ENCODE measurements around the gene GTPBP1. TPM values are rescaled to one million over a fixed set of nuclear protein-coding genes. Genes with fewer than 3 reads are reported as not detected.
A peak's percentile ranks its signal among the peaks of the same experiment; 100 is the strongest.

Gene GTPBP1
- total and polyA plus RNA-seq, 2 of the 13 experiments (the other 11 are each of a cell fraction or from before 2014, with no cell fraction given) = 22.3 to 27.0 TPM

DNA sequence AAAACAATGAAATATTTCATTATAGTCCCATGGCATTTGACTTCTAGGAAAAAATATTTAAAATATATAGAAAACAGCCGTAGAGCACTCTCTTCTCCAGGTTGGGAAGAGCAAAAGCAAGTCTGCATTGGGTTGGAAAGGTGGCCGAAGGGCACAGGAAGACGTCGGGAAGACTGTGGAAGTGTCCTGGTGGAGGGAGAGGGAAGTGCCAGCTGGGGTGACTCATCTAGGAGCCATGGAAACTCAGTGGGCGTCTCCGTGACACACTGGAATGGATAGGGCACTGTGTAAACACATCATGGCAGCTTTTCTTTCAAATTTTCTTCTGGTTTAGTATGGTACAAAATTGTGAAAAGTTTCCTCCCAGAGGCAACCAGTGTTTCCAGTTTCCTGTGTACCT is 12.7 kb downstream of the GTPBP1 start:
- no peak overlapping the region for H3K9ac ChIP-seq (ENCODE audit: insufficient read depth, low read depth, low read length)
- H3K4me2 ChIP-seq (ENCODE audit: low read depth, low read length) = no peak overlapping the region
- no peak overlapping the region for H3K4me3 ChIP-seq (replicated peaks in 1 of 3; ENCODE audit: insufficient read depth in 1 of 3, low read depth in 2 of 3, low read length in 3 of 3)
- H3K79me2 ChIP-seq (ENCODE audit: insufficient read depth, low read length) = peaks cover 24% of the 10 kb centered on the region
- ChIA-PET POLR2A (interaction anchor here (1.0 to 1.9 kb wide), 4 partner anchors 9 to 37 kb away, joined by 3 to 6 read pairs (median 4); partner anchors contain the start of gene TOMM22), CTCF (ENCODE audit: low intra/inter-chr PET ratio, low total read pairs) (no interaction called here)
- no TSS peak for BruUV-seq (replicated peaks)
- no peaks in the 10 kb centered on the region for H3K27me3 ChIP-seq (ENCODE audit: control insufficient read depth in 1 of 2, insufficient read depth in 2 of 2, low read length in 2 of 2)
- H3K27ac ChIP-seq (ENCODE audit: extremely low read length, insufficient read depth, low read length) = no peak overlapping the region
- peaks cover 37 to 64% of the 10 kb centered on the region in 2 experiments for H3K36me3 ChIP-seq (replicated peaks in 1 of 2; ENCODE audit: control insufficient read depth in 1 of 2, insufficient read depth in 2 of 2, low read length in 2 of 2)
- FAIRE-seq (no peak), ATAC-seq (peak; percentile 88), DNase-seq (ENCODE audit: low spot score) (peak; percentile 47)
- 73% methylated on average over 6 of the region's 6 CpGs for WGBS (ENCODE audit: low lambda C conversion rate)
- H4K20me1 ChIP-seq (ENCODE audit: insufficient read depth, low read length) = peaks cover 27% of the 10 kb centered on the region; the same call in 1 of the 2 replicates
- H3K9me3 ChIP-seq (ENCODE audit: low read length) = no peaks in the 10 kb centered on the region
- H3K4me1 ChIP-seq (ENCODE audit: insufficient read depth, low read length) = no peaks in the 10 kb centered on the region
- H2AFZ ChIP-seq (ENCODE audit: low read length) = no peak overlapping the region
- in situ Hi-C loops (cut with HindIII; ENCODE audit: extremely low pct_ligation_motif_present, low pct_unique_long_range_greater_than_20kb) (no loop called here), intact Hi-C loops (cut with micrococcal nuclease; ENCODE audit: unreplicated experiment) (no loop called here)
- TF ChIP-seq, protein P1, sequence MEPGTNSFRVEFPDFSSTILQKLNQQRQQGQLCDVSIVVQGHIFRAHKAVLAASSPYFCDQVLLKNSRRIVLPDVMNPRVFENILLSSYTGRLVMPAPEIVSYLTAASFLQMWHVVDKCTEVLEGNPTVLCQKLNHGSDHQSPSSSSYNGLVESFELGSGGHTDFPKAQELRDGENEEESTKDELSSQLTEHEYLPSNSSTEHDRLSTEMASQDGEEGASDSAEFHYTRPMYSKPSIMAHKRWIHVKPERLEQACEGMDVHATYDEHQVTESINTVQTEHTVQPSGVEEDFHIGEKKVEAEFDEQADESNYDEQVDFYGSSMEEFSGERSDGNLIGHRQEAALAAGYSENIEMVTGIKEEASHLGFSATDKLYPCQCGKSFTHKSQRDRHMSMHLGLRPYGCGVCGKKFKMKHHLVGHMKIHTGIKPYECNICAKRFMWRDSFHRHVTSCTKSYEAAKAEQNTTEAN (CRISPR knock-in tag; conservative IDR thresholded peaks at IDR 0.05) = no peak
- TF ChIP-seq ETV5 (CRISPR knock-in tag; IDR thresholded peaks at IDR 0.05; ENCODE audit: borderline replicate concordance) (no peak), KLF11 (CRISPR knock-in tag; IDR thresholded peaks at IDR 0.05) (no peak), FOSL2 (CRISPR knock-in tag; IDR thresholded peaks at IDR 0.05) (peak; percentile 88), ZSCAN21 (CRISPR knock-in tag; IDR thresholded peaks at IDR 0.05; ENCODE audit: borderline replicate concordance) (no peak), PAF1 (CRISPR knock-in tag; IDR thresholded peaks at IDR 0.05) (no peak), ZNF12 (CRISPR knock-in tag; IDR thresholded peaks at IDR 0.05) (no peak)

DNA sequence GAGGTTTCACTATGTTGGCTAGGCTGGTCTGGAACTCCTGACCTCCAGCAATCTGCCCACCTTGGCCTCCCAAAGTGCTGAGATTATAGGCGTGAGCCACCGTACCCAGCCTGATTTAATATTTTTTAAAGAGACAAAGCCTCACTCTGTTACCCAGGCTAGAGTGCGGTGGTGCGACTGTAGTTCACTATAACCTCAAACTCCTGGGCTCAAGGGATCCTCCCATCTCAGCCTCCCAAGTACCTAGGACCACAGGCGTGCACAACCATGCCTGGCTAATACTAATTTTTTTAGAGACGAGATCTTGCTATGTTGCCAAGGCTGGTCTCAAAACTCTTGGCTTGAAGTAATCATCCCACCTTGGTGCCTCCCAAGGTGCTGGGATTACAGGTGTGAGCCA is 13.5 kb downstream of the GTPBP1 start:
- Histone ChIP-seq H3K79me2 (ENCODE audit: insufficient read depth, low read length) (peaks cover 18% of the 10 kb centered on the region), H3K4me3 (replicated peaks in 1 of 3; ENCODE audit: insufficient read depth in 1 of 3, low read depth in 2 of 3, low read length in 3 of 3) (no peak overlapping the region), H3K9me3 (ENCODE audit: low read length) (no peaks in the 10 kb centered on the region), H3K4me2 (ENCODE audit: low read depth, low read length) (no peak overlapping the region), H3K9ac (ENCODE audit: insufficient read depth, low read depth, low read length) (no peak overlapping the region), H3K27ac (ENCODE audit: extremely low read length, insufficient read depth, low read length) (no peak overlapping the region), H3K4me1 (ENCODE audit: insufficient read depth, low read length) (no peaks in the 10 kb centered on the region), H4K20me1 (ENCODE audit: insufficient read depth, low read length) (peaks cover 19% of the 10 kb centered on the region; the same call in 1 of the 2 replicates), H2AFZ (ENCODE audit: low read length) (no peak overlapping the region), H3K36me3 (replicated peaks in 1 of 2; ENCODE audit: control insufficient read depth in 1 of 2, insufficient read depth in 2 of 2, low read length in 2 of 2) (peaks cover 37 to 72% of the 10 kb centered on the region in 2 experiments), H3K27me3 (ENCODE audit: control insufficient read depth in 1 of 2, insufficient read depth in 2 of 2, low read length in 2 of 2) (no peaks in the 10 kb centered on the region)
- BruUV-seq (replicated peaks) = no TSS peak
- WGBS (ENCODE audit: low lambda C conversion rate) = 94% methylated on average over 6 of the region's 6 CpGs
- POLR2A ChIA-PET = interaction anchor here (1.9 kb wide), 1 partner anchor 12 kb away, joined by 6 read pairs; no protein-coding TSS in a partner anchor
- CTCF ChIA-PET (ENCODE audit: low intra/inter-chr PET ratio, low total read pairs) = no interaction called here
- ATAC-seq = no peak
- intact Hi-C loops (cut with micrococcal nuclease; ENCODE audit: unreplicated experiment) (no loop called here), in situ Hi-C loops (cut with HindIII; ENCODE audit: extremely low pct_ligation_motif_present, low pct_unique_long_range_greater_than_20kb) (no loop called here)
- no peak for FAIRE-seq
- DNase-seq (ENCODE audit: low spot score) = no peak
- TF ChIP-seq, protein P2, sequence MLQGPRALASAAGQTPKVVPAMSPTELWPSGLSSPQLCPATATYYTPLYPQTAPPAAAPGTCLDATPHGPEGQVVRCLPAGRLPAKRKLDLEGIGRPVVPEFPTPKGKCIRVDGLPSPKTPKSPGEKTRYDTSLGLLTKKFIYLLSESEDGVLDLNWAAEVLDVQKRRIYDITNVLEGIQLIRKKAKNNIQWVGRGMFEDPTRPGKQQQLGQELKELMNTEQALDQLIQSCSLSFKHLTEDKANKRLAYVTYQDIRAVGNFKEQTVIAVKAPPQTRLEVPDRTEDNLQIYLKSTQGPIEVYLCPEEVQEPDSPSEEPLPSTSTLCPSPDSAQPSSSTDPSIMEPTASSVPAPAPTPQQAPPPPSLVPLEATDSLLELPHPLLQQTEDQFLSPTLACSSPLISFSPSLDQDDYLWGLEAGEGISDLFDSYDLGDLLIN (CRISPR knock-in tag; IDR thresholded peaks at IDR 0.05; ENCODE audit: borderline replicate concordance) = no peak
- TF ChIP-seq KLF9 (CRISPR knock-in tag; IDR thresholded peaks at IDR 0.05; ENCODE audit: low read depth) (no peak), FOXA3 (CRISPR knock-in tag; IDR thresholded peaks at IDR 0.05) (no peak), ZNF263 (CRISPR knock-in tag; IDR thresholded peaks at IDR 0.05) (no peak), ZMAT3 (CRISPR knock-in tag; conservative IDR thresholded peaks at IDR 0.05) (no peak)
- TF ChIP-seq, protein P3, sequence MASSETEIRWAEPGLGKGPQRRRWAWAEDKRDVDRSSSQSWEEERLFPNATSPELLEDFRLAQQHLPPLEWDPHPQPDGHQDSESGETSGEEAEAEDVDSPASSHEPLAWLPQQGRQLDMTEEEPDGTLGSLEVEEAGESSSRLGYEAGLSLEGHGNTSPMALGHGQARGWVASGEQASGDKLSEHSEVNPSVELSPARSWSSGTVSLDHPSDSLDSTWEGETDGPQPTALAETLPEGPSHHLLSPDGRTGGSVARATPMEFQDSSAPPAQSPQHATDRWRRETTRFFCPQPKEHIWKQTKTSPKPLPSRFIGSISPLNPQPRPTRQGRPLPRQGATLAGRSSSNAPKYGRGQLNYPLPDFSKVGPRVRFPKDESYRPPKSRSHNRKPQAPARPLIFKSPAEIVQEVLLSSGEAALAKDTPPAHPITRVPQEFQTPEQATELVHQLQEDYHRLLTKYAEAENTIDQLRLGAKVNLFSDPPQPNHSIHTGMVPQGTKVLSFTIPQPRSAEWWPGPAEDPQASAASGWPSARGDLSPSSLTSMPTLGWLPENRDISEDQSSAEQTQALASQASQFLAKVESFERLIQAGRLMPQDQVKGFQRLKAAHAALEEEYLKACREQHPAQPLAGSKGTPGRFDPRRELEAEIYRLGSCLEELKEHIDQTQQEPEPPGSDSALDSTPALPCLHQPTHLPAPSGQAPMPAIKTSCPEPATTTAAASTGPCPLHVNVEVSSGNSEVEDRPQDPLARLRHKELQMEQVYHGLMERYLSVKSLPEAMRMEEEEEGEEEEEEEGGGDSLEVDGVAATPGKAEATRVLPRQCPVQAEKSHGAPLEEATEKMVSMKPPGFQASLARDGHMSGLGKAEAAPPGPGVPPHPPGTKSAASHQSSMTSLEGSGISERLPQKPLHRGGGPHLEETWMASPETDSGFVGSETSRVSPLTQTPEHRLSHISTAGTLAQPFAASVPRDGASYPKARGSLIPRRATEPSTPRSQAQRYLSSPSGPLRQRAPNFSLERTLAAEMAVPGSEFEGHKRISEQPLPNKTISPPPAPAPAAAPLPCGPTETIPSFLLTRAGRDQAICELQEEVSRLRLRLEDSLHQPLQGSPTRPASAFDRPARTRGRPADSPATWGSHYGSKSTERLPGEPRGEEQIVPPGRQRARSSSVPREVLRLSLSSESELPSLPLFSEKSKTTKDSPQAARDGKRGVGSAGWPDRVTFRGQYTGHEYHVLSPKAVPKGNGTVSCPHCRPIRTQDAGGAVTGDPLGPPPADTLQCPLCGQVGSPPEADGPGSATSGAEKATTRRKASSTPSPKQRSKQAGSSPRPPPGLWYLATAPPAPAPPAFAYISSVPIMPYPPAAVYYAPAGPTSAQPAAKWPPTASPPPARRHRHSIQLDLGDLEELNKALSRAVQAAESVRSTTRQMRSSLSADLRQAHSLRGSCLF (CRISPR knock-in tag; IDR thresholded peaks at IDR 0.05; ENCODE audit: borderline replicate concordance) = no peak
